HG02884 (cell line): Measurements from ENCODE around the gene NFU1.

Experiments
- ATAC-seq: cut with Tn5 transposase; IDR thresholded peaks from one replicate; pipeline ENCODE4 v1.9.1; 2021; ENCODE audit warnings: mild to moderate bottlenecking, moderate library complexity; ENCODE audit not compliant: unreplicated experiment

Gene NFU1

GRCh38 chr2:69436938-69437750 lies at the start of gene NFU1:
TSS of gene NFU1 (minus strand) at chr2:69437435. CDS start at chr2:69437422, 13 bp downstream.
- ATAC-seq = peak; percentile 91

GRCh38 chr2:69483696-69484095 lies 46.5 kb upstream of the NFU1 start:
- ATAC-seq = no peak

GRCh38 chr2:69483024-69483423 lies 45.8 kb upstream of the NFU1 start:
- no peak for ATAC-seq

- ATAC-seq = no peak
Measured at GRCh38 chr2:69482471-69482870, 45.2 kb upstream of the NFU1 start.

GRCh38 chr2:69481421-69481820 lies 44.2 kb upstream of the NFU1 start:
- no peak for ATAC-seq

GRCh38 chr2:69477627-69478026 lies 40.4 kb upstream of the NFU1 start:
- ATAC-seq = no peak

- ATAC-seq = no peak
Measured at GRCh38 chr2:69474688-69475087, 37.5 kb upstream of the NFU1 start.

GRCh38 chr2:69471793-69472192 lies 34.6 kb upstream of the NFU1 start:
- ATAC-seq = no peak

GRCh38 chr2:69470911-69471310 lies 33.7 kb upstream of the NFU1 start:
- ATAC-seq = no peak

GRCh38 chr2:69469784-69470183 lies 32.5 kb upstream of the NFU1 start:
- no peak for ATAC-seq

- no peak for ATAC-seq
Measured at GRCh38 chr2:69469375-69469774, 32.1 kb upstream of the NFU1 start.

- no peak for ATAC-seq
Measured at GRCh38 chr2:69466728-69467127, 29.5 kb upstream of the NFU1 start.

GRCh38 chr2:69465513-69466456 lies 28.6 kb upstream of the NFU1 start:
- ATAC-seq = no peak

- no peak for ATAC-seq
Measured at GRCh38 chr2:69464575-69464974, 27.3 kb upstream of the NFU1 start.

- no peak for ATAC-seq
Measured at GRCh38 chr2:69462780-69463179, 25.5 kb upstream of the NFU1 start.

GRCh38 chr2:69461404-69461803 lies 24.2 kb upstream of the NFU1 start:
- no peak for ATAC-seq

GRCh38 chr2:69459936-69460335 lies 22.7 kb upstream of the NFU1 start:
- ATAC-seq = no peak

GRCh38 chr2:69456950-69457445 lies 19.8 kb upstream of the NFU1 start:
- no peak for ATAC-seq

GRCh38 chr2:69456154-69456553 lies 18.9 kb upstream of the NFU1 start:
- no peak for ATAC-seq

GRCh38 chr2:69454976-69455375 lies 17.7 kb upstream of the NFU1 start:
- ATAC-seq = no peak

- ATAC-seq = peak; percentile 88
Measured at GRCh38 chr2:69453475-69454129, 16.4 kb upstream of the NFU1 start.
